ENCODE measurements around the gene KDM4B.

- TF ChIP-seq CTCF (IDR thresholded peaks at IDR 0.05; ENCODE audit: low read depth, low read length, missing input control), result no peak
- TF ChIP-seq YY1 (IDR thresholded peaks at IDR 0.05), result no peak
- no peak for TF ChIP-seq MAX (IDR thresholded peaks at IDR 0.05)
- no peak for TF ChIP-seq SP1 (IDR thresholded peaks at IDR 0.05)
- no peak for TF ChIP-seq EGR1 (IDR thresholded peaks at IDR 0.05; ENCODE audit: low read depth in 2 of 2)
- TF ChIP-seq RAD21 (IDR thresholded peaks at IDR 0.05), result no peak
- no peak for TF ChIP-seq RXRA (IDR thresholded peaks at IDR 0.05)
These were observed 8.6 kb downstream of the KDM4B start for GRCh38 chr19:4977299-4978174.
